GM18502 (cell line): ENCODE results near the gene UCK2.

ENCODE experiments used
- ATAC-seq: cut with Tn5 transposase; IDR thresholded peaks from one replicate; pipeline ENCODE4 v1.9.1; 2021; ENCODE audit warnings: mild to moderate bottlenecking; ENCODE audit not compliant: unreplicated experiment, poor library complexity

The UCK2 gene

DNA sequence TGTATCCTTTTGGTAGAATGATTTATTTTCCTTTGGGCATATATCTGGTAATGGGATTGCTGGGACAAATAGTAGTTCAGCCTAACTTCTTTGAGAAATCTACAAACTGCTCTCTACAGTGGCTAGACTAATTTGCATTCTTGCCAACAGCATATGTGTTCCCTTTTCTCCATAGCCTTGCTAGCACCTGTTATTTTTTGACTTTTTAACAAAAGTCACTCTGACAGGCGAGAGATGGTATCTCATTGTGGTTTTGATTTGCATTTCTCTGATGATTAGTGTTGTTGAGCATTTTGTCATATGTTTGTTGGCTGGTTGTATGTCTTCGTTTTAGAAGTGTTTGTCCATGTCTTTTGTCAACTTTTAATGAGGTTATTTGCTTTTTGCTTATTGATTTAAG, 99.8 kb downstream of the UCK2 start:
- peak; percentile 70 for ATAC-seq

DNA sequence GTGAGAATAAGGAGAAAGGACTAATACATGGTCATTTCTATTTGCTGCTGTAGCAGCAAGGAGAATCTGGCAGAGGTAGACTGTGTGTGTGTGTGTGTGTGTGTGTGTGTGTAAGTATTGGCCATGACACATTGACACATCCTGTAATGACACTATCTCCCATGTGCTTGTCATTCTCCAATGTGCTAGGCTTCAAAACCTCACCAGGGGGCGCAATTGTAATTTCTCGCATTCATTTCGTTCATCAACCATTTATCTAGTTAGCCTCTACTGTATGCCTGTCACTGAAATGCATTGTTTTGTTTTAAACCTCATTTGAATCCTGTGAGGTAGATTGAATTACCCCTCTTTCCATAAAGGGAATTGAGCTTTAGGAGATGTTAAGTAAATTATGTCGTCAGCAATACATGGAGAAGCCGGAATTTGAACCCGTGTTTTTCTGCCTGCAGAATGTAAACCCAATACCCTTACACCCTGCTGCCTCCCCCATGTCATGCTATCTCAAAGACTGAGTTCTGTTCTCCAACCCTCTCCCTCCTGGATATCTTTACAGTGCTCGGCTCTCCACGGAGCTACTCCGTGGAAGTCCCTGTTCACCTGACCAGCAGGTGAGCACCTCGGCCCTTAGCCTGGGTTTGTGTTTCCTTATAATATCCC, 100.8 kb downstream of the UCK2 start:
- peak; percentile 56 for ATAC-seq

DNA sequence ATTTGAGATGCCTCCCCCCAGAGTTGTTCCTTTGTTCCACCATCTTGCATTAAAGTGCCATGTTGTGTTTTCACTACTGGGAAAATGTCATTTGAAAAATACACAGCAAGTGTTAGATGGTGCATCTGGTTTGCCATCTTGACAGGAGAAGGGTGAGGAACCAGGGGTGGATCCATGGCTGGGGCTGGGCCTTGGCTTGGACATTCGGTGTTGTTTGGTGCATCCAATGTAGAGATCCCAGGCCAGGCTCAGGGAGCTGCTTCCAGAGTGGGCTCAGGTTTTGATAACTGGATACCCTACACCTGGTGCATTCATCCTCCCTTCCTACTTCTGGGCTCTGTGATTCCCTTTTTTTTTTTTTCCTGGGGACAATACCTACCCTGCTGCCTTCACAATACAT, 103.5 kb downstream of the UCK2 start:
- no peak for ATAC-seq

DNA sequence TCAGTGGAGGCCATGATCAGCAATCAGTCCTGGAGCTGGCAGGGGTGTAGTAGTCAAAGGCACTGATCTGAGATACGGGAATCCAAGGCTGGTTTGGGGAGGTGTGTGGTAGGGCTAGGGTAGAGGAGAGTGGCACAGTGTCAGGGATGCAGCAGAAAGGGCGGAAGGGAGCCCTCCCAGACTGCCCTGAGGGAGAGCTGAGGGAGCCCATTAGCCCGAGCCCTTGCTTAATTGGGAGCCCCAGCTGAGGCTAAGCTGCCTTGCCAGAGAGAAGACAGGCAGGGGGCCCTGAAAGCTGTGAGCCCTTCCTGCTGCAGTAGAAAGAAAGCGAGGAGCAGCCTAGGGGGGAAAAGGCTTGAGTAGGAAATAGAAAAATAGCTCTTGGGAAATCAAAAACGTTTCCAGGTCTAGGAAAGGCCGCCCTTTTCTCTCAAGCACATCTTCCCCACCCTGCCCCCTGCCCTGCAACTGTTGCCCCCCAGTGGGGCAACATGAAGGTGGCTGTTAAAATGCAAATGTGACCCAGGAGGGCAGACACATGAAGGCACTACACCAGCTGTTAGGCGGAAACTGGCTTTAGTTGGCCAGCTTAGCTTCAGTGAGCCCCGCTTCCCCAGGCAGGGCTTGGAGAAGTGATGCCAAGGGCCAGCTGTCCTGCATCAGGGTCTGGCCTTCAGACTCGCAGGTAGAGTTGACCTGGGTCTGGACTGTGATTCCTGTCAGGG, 106.2 kb downstream of the UCK2 start:
- no peak for ATAC-seq

DNA sequence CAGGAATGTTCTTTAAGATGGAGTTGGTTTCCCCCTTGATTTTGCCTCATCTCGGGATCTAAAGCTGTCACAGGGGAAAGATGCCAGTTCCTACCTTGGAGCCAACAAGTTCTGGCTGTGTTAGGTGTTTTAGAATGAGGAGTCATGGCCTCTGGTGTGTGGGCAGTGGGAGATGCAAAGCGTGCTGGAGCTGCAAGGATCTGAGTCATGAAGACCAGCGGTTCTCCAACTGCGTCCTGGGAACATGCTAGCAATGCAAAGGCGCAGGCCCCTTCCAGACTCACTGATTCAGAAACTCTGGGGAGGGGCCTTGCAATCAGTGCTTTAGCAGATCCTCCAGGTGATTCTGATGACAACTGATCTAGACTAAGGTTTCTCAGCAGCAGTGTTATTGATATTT, 109.1 kb downstream of the UCK2 start:
- ATAC-seq = no peak

DNA sequence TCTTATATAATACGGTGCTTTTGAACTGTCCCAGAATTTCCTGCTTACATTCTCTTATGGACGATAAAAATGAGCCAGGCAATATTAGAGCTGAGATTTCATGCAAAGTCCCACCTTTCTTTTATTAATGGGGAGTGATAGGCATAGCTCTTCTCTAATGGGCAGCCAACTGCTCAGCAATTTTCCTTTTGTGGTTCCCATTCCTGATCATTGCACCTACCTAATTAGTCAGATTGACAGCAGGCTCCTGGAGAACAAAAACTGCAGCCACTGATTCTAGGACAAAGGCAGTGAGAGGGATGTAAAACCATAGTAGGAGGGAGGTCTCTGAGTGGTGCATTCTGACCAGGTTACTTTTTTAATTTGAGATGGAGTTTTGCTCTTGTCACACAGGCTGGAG, 110.4 kb downstream of the UCK2 start:
- ATAC-seq = no peak

DNA sequence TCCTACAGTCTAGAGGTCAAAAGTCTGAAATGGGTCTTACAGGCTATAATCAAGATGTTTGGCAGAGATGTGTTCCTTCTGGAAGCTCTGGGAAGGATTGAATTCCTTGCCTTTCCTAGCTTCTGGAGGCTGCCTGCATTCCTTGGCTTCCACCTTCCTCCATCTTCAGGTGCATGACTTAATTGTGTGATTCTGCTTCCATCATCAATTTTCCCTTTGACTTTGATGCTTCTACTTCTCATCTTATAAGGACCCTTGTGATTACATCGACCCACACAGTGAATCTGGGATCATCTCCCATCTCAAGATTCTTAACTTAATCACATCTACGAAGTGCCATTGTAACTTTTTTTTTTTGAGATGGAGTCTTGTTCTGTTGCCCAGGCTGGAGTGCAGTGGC, 111.4 kb downstream of the UCK2 start:
- no peak for ATAC-seq

DNA sequence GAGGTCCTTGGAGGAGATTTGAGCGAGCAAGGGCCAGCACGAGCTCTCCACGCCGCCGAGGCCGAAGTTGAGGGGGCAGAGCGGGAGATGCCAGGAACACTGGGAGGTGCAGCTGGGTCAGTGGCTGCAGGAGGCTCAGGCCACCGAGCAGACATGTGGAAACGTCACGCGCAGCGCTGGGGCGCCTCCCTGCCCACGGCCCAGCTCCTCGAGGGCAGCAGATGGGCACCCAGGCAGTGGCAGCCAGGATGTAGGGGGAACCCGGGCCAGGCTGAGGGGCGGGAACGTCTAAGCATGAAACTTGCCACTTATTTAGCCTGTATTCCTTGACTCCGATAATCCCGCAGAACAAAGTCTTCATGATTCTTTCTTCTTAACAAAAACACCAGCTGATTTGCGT, 114.1 kb downstream of the UCK2 start:
- ATAC-seq = no peak

DNA sequence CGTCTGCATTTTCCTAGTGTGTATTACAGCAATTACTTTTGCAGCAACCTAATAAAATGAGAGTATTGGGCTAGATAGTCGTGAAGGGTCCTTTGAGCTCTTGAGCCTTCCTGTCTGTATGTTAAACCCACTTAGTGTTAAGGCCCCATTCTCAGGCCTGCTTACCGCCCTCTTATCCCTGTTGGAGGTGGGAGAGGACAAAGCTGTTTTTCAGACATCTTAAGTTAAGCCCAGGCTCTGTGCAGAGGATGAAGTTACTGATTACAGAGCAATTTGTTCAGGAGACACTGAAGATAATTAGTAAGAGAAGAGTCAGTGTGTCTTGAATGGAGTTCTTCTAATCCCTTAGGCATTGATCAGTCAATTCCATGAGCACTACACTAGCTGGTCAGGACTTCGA, 114.6 kb downstream of the UCK2 start:
- no peak for ATAC-seq

DNA sequence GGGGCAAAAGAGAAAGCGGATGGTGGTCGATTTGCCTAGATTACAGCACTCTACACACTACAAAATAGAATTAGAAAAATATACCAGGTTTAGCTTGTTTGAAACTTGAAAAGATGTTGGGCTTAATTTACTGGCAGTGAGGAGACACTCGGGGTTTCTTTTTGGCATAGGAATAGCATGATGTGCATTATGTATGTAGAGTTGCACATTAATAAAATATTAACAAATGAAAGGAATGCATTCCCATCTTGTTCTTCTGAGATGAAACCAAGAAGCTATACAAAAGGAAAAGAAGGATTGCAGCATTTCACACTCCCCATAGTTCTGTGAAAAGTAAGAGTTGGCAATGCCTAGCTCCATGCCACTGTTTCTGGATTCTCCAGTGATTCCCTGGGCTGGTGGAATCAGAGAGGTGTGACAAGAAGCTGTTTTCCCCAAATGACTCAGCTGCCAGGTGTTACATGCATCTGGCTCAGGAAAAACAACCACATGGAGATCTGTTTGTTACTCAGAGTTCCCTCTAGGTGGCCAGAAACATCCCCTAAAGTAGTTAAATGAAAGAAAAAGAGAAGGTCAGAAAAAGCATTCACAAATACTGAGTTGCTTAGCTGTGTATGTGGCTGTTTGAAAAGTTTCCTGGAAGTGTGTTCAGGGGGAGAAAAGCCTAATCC, 115.6 kb downstream of the UCK2 start:
- ATAC-seq = peak; percentile 50

DNA sequence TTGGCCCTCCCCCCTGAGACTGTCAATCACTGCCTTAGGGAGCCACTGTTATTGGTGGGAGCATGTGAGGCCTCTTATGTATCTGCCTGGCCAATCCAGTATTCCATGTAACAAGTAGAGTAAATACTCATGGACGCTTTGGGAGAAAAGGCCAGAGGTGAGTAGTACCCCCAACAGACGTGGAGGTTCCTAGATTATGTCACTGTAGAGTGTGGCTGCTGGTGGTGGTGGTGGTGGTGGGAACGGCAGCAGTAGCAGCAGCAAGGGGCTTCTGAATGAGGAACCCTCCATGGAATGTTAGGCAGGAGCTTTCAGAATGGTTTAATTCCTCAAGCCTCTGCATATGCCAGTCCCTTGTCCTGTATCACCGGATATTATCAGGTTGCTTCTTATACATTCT, 118.5 kb downstream of the UCK2 start:
- no peak for ATAC-seq

DNA sequence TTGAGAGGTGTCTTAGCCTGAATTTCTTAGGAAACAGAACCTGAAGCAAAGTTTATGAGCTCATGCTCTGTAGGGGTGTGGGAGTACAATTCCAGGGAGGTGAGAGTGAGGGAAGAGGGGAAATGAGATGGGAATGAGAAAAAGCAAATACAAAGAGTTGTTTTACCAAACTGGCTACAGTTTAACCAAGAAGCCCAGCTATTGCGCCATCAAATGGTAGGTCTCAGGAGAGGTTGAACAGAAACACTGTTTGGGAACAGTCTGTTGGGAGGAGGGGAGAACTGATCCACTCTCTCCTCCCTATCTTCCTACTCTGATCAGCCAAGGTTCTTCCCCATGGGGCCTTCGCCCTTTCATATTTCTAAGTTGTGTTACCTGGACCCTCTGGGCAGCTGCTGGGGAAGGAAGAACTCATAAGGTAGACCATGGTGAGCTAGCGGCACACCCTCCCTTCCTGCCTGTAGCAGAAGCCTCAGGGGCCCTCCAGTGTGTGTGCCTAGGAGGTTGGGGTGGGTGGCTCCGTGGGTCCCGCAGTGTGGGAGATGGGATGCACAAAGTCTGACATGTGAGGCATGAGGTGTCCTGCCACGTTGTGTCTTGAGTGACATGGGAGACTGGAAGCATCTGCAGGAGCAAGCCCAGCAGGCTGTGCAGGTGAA, 120.5 kb downstream of the UCK2 start:
- no peak for ATAC-seq

DNA sequence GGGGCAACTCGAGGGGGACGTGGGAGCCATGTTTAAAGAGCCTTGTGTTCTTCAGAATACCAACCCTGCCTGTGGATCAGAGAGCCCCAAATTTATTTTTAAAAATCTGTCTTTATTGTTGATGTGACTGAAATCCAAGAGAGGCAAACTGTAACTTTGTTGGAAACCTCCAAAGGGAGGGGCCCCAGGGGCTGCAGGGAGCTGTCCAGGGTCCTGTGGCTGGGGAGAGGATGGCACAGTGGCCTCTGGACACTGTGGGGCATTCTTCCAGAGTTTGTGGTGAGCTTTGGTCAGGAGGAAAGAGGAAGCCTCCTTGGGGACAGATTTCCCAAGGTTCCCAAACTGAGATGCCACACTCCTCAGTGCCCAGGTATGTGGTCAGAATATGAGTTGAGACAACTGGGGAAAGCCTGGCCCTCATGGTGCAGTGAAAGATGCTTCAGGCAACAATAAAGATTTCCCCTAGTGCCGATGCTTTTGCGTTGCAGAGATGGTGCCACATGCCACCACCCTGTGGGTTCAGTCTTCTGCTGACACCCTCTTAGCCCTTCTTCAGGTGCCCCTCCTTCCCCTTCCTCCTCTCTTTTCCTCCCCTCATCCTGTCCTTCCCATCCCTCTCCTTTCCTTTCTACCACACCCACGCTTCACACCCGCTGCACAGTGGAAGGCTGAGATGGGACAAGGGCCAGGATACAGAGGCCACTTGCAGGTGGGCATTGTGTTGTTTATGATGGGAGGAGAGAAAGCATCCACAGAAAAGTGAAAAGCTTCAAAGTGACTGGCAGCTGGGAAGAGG, 122.1 kb downstream of the UCK2 start:
- ATAC-seq = no peak

DNA sequence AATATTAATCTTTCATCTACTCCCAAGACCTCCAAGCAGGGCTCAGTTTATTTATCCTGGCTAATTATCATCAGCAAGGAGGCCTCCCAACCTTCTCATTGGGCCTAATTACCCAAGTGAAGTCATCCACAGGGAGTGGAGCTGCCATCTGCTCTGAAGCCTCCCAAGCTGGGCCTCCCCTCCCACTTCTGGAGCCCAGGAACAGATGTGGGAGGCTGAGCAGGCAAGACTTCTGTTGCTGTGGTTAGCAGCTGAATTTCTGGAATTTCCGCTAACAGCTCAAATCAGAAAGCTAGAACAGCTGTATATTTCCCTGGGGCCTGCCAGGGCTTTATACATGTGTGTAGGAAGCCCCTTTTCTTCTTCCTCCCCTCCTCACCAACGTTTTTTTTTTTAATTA, 127.5 kb downstream of the UCK2 start:
- ATAC-seq = no peak

DNA sequence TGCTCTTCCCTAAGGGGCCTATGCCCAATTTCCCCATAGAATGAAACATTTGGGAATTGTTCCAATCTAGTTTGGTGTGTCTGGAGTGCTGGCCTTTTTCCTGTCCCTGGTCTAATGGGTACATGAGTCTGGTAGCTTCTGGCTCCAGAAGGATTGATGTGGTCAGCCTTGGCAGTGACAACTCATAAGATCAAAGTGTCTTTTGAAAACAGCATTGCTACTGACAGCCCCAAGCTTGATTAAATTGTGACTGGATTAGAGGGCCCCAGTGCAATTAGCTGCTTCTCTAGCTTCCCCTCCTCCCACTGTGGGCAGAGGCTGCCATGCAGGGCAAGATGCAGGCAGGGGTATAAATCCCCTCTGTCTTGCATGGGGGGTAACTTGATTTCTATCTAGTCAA, 130.9 kb downstream of the UCK2 start:
- ATAC-seq = no peak

DNA sequence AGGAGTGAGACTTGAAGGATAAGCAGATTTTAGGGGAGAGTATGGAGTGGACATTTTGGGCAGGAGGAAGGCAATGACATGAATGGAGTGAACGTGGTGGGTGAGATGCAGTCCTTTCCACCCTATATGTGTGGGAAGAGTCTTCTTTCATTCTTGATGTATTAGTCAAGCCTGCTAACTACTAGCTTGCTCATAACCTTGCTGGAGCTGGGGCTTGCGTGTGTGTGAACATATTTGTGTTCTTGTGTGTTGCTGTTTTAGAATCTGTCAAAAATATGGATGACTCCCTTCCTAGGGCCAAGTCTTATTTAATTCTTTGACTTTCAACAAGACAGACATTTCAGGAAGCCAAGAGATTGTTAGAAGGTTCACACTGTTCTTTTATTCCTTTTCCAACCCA, 132.7 kb downstream of the UCK2 start:
- no peak for ATAC-seq

DNA sequence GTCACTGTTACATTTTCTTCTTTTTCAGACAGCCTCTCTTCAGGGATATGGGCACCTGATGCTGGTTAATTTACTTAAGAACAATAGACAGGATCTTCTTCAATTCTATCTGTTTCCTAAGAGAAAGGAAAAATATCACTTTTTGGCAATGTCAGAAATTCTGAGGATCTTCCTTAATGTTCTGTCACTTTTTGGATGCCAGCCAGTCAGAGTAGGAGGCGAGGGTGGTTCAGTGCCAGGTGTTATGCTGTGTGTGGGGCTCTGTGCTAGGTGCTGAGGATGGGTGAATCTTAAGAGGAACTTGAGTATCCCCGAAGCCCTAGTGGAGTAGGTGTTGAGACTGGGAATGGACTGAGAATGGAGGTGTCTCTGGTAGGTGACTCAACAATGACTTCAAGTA, 133.5 kb downstream of the UCK2 start:
- no peak for ATAC-seq
